HG02870 (cell line): Measurements from ENCODE around the gene DRAM1.

Source experiments
- ATAC-seq: cut with Tn5 transposase; IDR thresholded peaks from one replicate; pipeline ENCODE4 v1.9.1; 2021; ENCODE audit warnings: mild to moderate bottlenecking, moderate library complexity; ENCODE audit not compliant: unreplicated experiment

The DRAM1 gene

DNA sequence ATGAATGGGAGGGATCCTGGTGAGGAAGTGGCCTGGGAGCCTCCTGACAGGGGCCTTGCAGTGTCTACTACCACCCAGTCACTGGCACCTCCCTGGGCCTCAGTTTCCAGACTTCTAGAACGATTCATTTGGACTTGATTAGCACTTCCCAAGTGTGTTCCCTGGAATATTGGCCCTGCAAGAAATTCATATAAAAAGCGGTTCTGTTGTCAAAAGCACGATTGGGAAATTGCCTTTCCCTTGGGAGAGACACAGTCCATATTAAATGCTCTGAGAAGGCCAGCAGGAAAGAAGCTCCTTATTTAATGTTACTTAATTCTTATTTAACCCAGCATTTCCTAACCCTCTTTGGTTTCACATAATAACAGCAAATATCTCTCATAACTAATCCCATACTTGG is 61.9 kb downstream of the DRAM1 start:
- ATAC-seq, result no peak

- no peak for ATAC-seq
Observed at GRCh38 chr12:101939856-101940265, 62.5 kb downstream of the DRAM1 start.

DNA sequence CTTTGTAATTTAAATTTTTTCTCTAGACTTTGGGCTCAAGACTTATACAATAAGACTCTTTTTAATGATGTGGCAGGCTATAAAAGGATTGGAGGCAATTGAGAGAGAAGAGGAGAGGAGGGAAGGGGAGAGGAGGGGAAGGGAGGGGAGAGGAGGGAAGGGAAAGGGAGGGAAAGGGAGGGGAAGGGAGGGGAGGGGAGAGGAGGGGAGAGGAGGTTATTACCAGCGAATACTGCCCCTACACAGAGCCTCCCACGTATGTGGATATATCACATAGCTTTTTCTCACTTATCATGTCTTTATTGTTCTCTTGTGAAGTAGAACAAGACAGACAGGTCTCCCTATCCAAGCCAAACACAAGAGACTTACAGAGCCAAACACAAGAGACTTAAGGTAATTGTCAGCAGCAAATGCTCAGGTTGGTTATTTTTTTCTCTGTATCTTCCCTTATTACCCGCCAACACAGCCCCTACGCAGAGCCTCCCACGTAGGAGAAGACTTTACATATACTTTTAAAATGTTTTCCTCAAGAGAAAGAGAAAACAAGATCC is 63.1 kb downstream of the DRAM1 start:
- no peak for ATAC-seq

DNA sequence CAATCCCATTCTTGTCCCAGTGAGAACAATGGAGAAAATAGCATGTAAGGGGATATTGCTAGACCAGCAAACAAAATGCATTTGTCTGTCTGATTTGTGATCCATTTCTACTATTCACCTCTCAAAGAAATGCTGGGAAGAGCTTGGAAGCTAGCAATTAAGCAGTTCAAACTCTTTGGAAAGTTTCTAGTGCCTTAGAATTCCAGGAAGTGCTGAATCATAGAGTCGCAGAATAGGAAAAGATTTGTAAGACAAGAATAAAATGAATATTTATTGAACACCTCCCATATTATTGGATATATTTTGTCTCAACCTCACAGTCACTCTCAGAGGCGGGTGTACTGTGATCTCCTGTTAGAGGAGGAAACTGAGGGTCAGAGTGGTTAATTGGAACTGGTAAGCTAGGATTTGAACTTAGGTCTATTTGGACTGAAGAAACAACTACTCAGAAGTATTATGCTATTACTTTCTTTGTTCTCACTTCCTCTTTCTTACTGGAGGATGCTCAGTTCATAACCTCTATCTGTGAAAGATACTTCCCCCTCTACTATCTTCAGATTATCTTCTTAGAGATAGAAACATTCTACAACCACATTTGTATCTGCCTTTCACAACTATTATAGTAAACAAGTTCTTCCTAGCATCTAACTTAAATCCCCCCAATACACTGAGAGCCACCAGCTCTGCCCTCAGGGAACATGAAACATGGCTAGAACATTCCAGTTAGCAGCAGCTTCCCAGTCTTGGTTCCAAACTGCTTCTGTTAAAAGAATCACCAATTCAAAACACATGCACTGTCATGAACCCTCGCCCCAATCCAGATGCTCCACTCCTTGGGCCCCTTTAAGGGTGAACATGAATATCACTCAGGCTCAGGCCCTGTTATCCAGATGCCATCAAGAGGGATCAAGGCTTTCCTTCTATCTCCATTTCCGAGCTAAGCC is 64.2 kb downstream of the DRAM1 start:
- ATAC-seq, result peak; percentile 75

DNA sequence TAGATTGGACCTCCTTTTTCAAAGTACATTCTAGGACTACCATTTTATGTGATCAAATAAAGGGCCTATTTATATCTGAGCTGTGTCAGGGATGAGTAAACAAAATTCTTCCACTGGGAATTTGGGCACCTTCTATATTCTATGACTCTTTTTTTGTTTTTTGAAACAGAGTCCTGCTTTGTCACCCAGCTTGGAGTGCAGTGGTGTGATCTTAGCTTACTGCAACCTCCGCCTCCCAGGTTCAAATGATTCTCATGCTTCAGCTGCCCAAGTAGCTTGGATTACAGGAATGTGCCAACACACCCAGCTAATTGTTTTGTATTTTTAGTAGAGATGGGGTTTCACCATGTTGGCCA is 64.8 kb downstream of the DRAM1 start:
- ATAC-seq, result no peak

GRCh38 chr12:101945369-101946232 is 68.2 kb downstream of the DRAM1 start:
- ATAC-seq, result no peak

DNA sequence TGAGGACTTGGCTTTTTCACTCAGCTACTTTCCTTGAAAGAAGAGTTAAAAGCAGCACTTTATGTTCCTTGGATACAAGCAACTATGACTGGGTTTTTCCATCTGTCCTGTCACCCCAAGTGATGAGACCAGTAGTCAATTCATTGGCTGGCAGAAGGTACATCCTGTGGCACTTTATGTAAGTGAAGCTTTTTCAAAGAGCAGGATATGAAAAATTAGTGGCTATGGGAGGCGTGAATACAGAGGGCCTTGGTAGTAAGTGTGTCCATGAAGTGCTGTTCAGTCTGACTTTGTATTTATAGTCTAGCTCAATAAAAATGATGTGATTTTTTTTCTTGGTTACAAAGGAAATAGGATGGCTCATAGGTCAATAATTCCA is 68.8 kb downstream of the DRAM1 start:
- no peak for ATAC-seq

GRCh38 chr12:101947316-101947715 is 69.9 kb downstream of the DRAM1 start:
- no peak for ATAC-seq

- no peak for ATAC-seq
Observed at GRCh38 chr12:101948365-101948764, 71.0 kb downstream of the DRAM1 start.

DNA sequence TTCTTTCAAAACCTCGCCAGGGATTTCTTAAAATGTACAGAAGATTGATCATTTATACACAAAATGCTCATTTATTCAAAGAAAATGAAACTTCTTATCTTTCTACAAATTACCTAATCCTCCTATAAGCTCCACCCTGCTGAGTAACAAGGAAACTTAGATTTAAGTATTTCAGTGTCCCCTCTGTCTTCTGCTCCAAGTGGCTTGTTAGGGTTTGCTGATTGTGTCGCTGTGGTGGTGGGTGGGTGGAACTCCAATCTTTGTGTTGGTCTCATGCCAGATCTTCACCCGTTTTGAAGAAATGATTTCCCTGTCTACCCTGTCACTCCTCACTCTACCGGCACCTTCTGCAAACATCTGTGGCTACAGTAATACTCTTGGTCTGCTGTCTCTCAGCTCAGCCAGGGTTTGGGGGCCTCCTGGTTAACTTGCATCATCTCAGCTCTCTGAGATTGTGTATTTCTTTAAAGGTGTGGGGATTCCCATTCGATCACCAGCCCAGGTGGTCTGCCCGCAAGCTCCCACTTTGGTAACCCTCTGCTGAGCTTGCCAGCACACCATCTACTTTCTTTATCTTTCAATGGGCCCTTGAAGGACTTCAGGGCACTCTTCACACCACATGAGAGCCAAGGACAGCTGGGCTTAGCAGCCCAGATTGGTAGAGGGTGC is 73.8 kb downstream of the DRAM1 start:
- peak; percentile 48 for ATAC-seq

DNA sequence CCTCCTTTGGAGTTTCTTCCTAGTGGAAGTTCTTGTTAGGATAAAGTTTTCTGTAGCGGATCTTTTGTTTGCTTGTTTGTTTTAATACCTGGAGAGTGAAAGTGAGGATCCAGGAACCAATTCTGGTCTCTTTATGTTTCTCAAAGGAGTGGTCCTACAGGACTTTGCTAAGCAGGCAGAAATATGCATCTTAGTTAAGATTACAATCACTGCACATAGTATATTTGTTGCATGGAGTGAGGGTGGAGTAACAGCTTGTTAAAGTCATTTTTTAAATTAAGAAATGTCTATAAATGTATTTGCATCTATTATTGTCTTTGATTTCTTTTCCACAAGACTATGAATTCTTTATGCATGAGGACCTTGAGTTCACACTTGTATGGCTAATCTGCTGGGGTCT is 76.7 kb downstream of the DRAM1 start:
- ATAC-seq, result no peak

DNA sequence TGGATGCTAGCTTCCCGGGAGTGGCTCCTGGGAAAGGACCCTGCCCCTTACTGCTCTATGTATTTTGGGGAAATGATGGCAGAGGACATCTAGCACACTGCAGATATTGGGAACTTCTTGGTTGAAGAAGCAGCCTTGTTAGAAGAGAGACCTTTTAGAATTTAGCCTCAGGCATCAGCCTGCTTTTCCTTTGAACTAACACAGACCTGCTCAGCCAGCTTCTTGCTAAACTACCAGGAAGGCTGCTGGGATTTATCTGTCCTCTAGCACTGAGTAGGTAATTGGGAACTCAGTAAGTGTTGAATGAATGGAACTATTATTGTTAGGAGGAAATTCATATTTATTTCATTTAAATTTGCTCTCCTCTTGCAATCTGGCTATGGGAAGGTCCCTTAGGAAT is 77.3 kb downstream of the DRAM1 start:
- no peak for ATAC-seq

DNA sequence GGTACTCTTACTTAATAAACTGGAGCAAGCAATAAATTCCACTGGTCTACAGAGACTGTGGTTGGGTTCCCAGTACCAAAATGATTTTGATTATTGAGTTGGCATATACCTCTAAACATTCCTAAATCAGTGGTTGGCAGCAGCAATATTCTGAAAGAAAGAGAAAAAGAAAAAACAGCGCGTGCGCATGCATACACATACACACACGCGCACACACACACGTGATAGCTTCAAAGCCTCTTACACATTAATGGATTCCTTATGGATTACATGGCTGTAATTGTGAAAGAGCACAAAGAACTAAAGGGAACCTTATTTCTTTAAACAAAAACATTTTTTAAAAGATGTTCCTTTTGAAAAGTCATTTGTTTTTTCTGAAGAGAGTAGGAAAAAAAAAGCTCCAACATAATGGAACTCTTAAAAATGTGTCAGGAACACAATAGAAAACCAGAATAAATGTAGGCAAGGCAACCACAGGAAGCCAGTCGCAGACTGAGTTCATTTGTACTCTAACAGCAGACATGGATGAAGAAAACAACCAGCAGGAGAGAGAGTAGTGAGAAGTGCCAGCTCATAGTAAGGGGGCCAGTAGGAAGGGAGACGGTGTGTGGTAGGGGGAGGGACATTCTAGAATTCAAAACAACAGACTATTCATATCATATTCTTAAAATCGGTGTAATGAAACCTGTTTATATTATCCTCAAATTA is 80.0 kb downstream of the DRAM1 start:
- ATAC-seq, result no peak

DNA sequence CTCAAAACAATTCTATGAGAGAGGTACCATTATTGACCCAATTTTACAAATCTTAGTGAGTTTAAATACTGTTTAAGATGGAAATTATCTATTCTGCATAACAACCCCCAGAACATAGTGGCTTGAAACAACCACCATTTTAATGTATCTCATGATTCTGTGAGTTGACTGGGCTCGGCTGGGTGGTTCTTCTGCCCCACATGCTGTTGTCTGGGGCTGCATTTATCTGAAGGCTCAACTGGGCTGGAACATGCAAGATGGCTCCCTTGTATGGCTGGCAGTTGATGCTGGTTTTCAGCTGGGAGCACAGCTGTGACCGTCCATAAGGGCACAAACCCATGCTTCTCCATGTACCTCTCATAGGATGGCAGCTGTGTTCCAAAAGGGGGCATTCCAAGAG is 82.2 kb downstream of the DRAM1 start:
- ATAC-seq, result no peak

DNA sequence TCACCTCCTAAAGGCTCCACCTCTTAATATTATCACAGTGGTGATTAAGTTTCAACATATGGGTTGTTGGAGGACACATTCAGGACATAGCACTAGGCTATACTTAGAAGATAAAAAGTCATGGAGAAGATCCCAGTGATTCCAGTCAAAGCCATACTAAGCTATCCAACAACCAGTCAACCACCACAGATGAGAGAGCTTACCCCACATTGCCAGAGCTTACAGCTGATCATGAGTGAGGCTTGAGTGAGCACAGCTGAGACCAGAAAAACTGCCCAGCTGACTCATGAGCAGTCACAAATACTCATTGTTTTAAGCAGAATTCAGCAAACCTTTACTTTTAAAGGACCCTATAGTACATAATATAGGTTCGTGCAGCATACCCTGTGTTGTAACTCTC is 85.1 kb downstream of the DRAM1 start:
- no peak for ATAC-seq

GRCh38 chr12:101963697-101964096 is 86.3 kb downstream of the DRAM1 start:
- ATAC-seq, result no peak

GRCh38 chr12:101966496-101966895 is 89.1 kb downstream of the DRAM1 start:
- ATAC-seq, result no peak

GRCh38 chr12:101967506-101967905 is 90.1 kb downstream of the DRAM1 start:
- ATAC-seq, result no peak

- no peak for ATAC-seq
Observed at GRCh38 chr12:101968770-101969169, 91.4 kb downstream of the DRAM1 start.
